CD8-positive, alpha-beta memory T cell (primary cell): Measurements from ENCODE around the gene AGAP1. TPM values are rescaled to one million over a fixed set of nuclear protein-coding genes. Genes with fewer than 3 reads are reported as not detected.
A peak's percentile ranks its signal among the peaks of the same experiment; 100 is the strongest.

Experiments
- CTCF ChIA-PET: fragments of 350-600 bp; sonication (Branson Sonifier 250); formaldehyde crosslinking; loops from one replicate; lab custom pipeline; 2021; ENCODE audit warnings: antibody characterized with exemption; lab: Charles Lee
- POLR2A ChIA-PET: fragments of 350-600 bp; sonication (Branson Sonifier 250); formaldehyde crosslinking; loops from one replicate; lab custom pipeline; 2021; ENCODE audit warnings: antibody characterized with exemption; lab: Charles Lee
- DNase-seq, 5 donors: peaks; one replicate each; pipeline versions ENCODE4 v3.0.0 to v3.0.0-alpha.2; 2020 to 2022; ENCODE audit warnings: mixed read lengths in 1 of 5
- H3K27ac ChIP-seq: one replicate; pipeline ENCODE4 v1.7.0; 2013; ENCODE audit warnings: low read depth, mild to moderate bottlenecking, low read length, moderate library complexity
- H3K27me3 ChIP-seq: 2 replicates; pipeline ENCODE4 v1.7.0; 2013; ENCODE audit warnings: low read length, mild to moderate bottlenecking; ENCODE audit not compliant: insufficient read depth, poor library complexity, severe bottlenecking
- H3K36me3 ChIP-seq: 2 replicates; pipeline ENCODE4 v1.7.0; 2013; ENCODE audit warnings: mild to moderate bottlenecking, low read length, moderate library complexity; ENCODE audit not compliant: insufficient read depth
- H3K4me1 ChIP-seq: 2 replicates; pipeline ENCODE4 v1.7.0; 2013; ENCODE audit warnings: mild to moderate bottlenecking, low read length, moderate library complexity; ENCODE audit not compliant: insufficient read depth
- H3K4me3 ChIP-seq: 2 replicates; pipeline ENCODE4 v1.7.0; 2013; ENCODE audit warnings: mild to moderate bottlenecking, low read length
- H3K9me3 ChIP-seq: 2 replicates; pipeline ENCODE4 v1.7.0; 2013; ENCODE audit warnings: mild to moderate bottlenecking, low read length
- H3K27ac Mint-ChIP-seq, 8 donors: one replicate each; pipeline ENCODE4 v1.8.0; 2020 to 2021; ENCODE audit warnings: mixed read lengths in 8 of 8, mild to moderate bottlenecking in 6 of 8, inconsistent platforms in 3 of 8, moderate library complexity in 3 of 8
- H3K27me3 Mint-ChIP-seq, 2 donors: one replicate each; pipeline ENCODE4 v1.8.0; 2020 to 2021; ENCODE audit warnings: mixed read lengths in 2 of 2, mild to moderate bottlenecking in 1 of 2, moderate library complexity in 1 of 2
- H3K36me3 Mint-ChIP-seq, 3 donors: one replicate each; pipeline ENCODE4 v1.8.0; 2020 to 2021; ENCODE audit warnings: mixed read lengths in 3 of 3, inconsistent platforms in 1 of 3, mild to moderate bottlenecking in 1 of 3
- H3K4me1 Mint-ChIP-seq, 3 donors: one replicate each; pipeline ENCODE4 v1.8.0; 2020 to 2021; ENCODE audit warnings: mixed read lengths in 3 of 3, inconsistent platforms in 1 of 3, mild to moderate bottlenecking in 1 of 3
- H3K4me3 Mint-ChIP-seq, 7 donors: one replicate each; pipeline ENCODE4 v1.8.0; 2020 to 2021; ENCODE audit warnings: mixed read lengths in 7 of 7, mild to moderate bottlenecking in 6 of 7, moderate library complexity in 4 of 7, inconsistent platforms in 2 of 7
- H3K9me3 Mint-ChIP-seq, 5 donors: one replicate each; pipeline ENCODE4 v1.8.0; 2020 to 2022; ENCODE audit warnings: mixed read lengths in 5 of 5, mild to moderate bottlenecking in 3 of 5, moderate library complexity in 2 of 5, inconsistent platforms in 1 of 5
- polyA plus RNA-seq: library from polyadenylated mRNA; unstranded; fragments of 300-500 nt; fragmentation: Illumina TruSeq; gene quantifications from one replicate; pipeline ENCODE4 v1.2.3, GENCODE V29; 2021
- total RNA-seq, 2 experiments: library from RNA; stranded (reverse); gene quantifications; one replicate each; pipeline ENCODE4 v1.2.3, GENCODE V29; 2021

AGAP1 gene
- total and polyA plus RNA-seq, 3 experiments from 2014 or later: 1.2 to 3.3 (median 2.7) TPM

DNA sequence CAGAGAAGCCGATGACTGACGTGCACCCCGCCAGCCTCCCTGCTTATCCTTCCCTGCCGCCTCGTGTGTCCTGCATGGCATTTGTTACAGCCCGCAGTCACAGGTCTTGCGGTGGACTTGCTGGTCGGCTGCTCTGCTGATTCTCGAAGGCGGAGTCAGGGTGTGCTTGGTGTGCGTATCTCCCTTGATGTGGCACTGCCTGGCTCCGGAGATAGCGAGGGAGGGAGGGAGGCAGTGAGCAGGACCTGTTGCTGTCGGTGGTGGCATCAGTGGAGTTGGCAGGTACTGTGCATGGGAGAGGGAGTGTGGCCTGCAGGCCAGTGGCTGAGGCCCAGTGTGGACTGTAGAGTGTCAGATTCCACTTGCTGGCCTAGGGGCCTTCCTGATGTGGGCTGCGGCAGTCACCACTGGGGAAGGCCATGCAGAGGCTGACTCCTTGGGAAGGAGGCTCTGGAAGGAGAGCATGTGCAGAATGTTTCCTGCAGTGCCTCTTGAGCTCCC, 198.9 kb downstream of the AGAP1 start:
- no peaks in the 10 kb centered on the region for H3K9me3 ChIP-seq
- H3K27ac Mint-ChIP-seq: peak overlapping the region in 1 of 8 donors; percentile 54
- H3K4me3 Mint-ChIP-seq: no peak overlapping the region
- H3K27ac ChIP-seq: no peak overlapping the region
- H3K36me3 Mint-ChIP-seq: peaks cover 0 to 1% (median 0%) of the 10 kb centered on the region in 3 donors
- CTCF ChIA-PET: no interaction called here
- H3K27me3 Mint-ChIP-seq: peaks cover 1 to 9% of the 10 kb centered on the region in 2 donors
- H3K9me3 Mint-ChIP-seq: no peaks in the 10 kb centered on the region
- POLR2A ChIA-PET: no interaction called here
- no peaks in the 10 kb centered on the region for H3K4me1 ChIP-seq
- H3K36me3 ChIP-seq: no peaks in the 10 kb centered on the region
- no peak for DNase-seq
- H3K4me3 ChIP-seq: no peak overlapping the region
- H3K4me1 Mint-ChIP-seq: peaks cover 0 to 11% (median 7%) of the 10 kb centered on the region in 3 donors
- H3K27me3 ChIP-seq: no peaks in the 10 kb centered on the region

DNA sequence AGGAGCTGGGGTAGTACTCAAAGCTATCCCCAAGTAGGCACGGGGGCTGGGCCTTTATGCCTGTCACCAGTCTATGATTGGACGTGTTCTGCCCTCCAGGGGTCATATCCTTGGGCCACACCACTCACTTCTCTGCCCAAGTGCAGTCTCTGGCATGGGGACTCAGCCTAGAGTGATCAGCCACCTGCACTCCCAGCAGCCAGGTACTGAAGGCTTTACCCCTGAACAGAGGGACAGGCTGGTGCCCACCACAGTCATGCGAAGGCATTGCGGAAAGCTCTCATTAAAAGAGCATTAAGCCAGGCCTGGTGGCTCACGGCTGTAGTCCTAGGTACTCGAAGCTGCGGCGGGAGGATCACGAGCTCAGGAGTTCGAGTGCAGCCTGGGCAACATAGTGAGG, 199.4 kb downstream of the AGAP1 start:
- H3K4me3 Mint-ChIP-seq: no peak overlapping the region
- no peaks in the 10 kb centered on the region for H3K27me3 ChIP-seq
- POLR2A ChIA-PET: no interaction called here

DNA sequence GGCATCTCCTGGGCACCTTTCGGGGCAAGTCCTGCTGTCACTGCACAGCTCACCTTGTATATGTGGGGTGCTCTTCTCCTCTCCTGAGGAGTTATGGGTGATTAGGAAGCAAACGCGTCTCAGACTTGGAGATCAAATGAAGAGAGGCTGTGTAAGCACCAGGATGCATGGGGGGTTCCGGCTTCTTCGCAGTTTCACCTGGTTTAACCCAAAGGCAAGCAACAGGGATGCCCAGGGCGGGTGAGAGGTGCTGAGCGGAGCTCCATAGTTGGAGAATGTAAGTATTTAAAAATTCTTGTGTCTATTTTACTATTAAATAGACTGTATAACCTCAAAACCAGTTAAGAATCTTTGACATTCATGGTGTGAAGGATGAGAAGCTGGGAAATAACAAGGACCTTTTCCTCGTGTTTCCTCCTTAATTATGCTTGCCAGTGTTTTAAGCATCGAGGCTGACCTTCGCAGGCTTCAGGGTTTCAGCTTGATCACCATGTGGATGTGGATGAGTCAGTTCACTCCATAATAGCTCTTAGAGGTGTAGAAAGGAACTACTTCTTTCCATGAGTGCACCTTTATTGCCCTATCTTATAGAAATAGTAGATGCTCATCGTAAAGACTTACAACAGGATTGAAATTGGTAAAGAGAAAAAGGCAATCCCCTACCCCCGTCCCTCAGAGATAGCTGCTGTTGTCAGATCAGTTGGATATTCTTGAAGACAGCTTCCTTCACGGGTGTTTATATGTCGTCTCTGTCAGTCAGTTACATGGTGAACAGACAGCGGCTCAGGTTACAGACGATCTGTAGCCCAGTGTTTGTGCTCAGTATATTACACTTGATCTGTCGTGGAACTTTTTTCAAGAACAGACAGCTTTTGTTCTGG, 201.1 kb downstream of the AGAP1 start:
- peaks cover under 1 to 3% of the 10 kb centered on the region in 2 donors for H3K27me3 Mint-ChIP-seq
- Histone ChIP-seq H3K4me3 (no peak overlapping the region), H3K9me3 (no peaks in the 10 kb centered on the region), H3K27me3 (no peaks in the 10 kb centered on the region), H3K4me1 (no peaks in the 10 kb centered on the region), H3K36me3 (no peaks in the 10 kb centered on the region), H3K27ac (no peak overlapping the region)
- POLR2A ChIA-PET: no interaction called here
- no peak overlapping the region for H3K27ac Mint-ChIP-seq
- H3K9me3 Mint-ChIP-seq: no peaks in the 10 kb centered on the region
- no peak for DNase-seq
- no peaks in the 10 kb centered on the region for H3K36me3 Mint-ChIP-seq
- peaks cover 0 to 13% (median 9%) of the 10 kb centered on the region in 3 donors for H3K4me1 Mint-ChIP-seq
- no peak overlapping the region for H3K4me3 Mint-ChIP-seq
- CTCF ChIA-PET: no interaction called here

More for the DNA sequence above, 199.4 kb downstream of the AGAP1 start:
- Mint-ChIP-seq H3K4me1 (peaks cover 0 to 8% (median 7%) of the 10 kb centered on the region in 3 donors), H3K36me3 (no peaks in the 10 kb centered on the region), H3K27me3 (peaks cover 1 to 6% of the 10 kb centered on the region in 2 donors), H3K9me3 (no peaks in the 10 kb centered on the region), H3K27ac (no peak overlapping the region)
- no peaks in the 10 kb centered on the region for H3K9me3 ChIP-seq
- no peaks in the 10 kb centered on the region for H3K36me3 ChIP-seq
- DNase-seq: no peak
- CTCF ChIA-PET: no interaction called here
- no peaks in the 10 kb centered on the region for H3K4me1 ChIP-seq
- H3K27ac ChIP-seq: no peak overlapping the region
- H3K4me3 ChIP-seq: no peak overlapping the region

DNA sequence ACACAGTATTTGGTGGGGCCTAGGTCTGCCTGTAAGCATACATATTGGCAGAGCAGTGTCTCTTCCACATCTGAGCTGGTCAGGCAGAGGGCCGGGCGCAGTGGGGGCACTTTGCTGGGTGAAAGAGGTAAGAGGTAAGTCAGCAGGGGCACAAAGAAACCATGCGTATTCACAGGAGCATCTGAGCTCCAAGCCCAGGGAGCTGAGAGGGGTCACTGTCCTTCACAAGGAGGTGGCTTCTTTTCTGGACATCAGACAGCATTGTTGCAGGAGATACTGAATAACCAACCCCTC, 201.7 kb downstream of the AGAP1 start:
- no peak overlapping the region for H3K4me3 Mint-ChIP-seq
- H3K27ac Mint-ChIP-seq: peak overlapping the region in 1 of 8 donors; percentile 36
- H3K4me1 ChIP-seq: no peaks in the 10 kb centered on the region
- H3K36me3 ChIP-seq: no peaks in the 10 kb centered on the region
- no peak for DNase-seq
- no peak overlapping the region for H3K27ac ChIP-seq
- no peaks in the 10 kb centered on the region for H3K9me3 ChIP-seq
- ChIA-PET CTCF (no interaction called here), POLR2A (no interaction called here)
- no peaks in the 10 kb centered on the region for H3K36me3 Mint-ChIP-seq
- no peaks in the 10 kb centered on the region for H3K27me3 ChIP-seq
- no peaks in the 10 kb centered on the region for H3K9me3 Mint-ChIP-seq
- H3K4me3 ChIP-seq: no peak overlapping the region
- peaks cover 0 to 13% (median 9%) of the 10 kb centered on the region in 3 donors for H3K4me1 Mint-ChIP-seq
- peaks cover 0 to 3% of the 10 kb centered on the region in 2 donors for H3K27me3 Mint-ChIP-seq

DNA sequence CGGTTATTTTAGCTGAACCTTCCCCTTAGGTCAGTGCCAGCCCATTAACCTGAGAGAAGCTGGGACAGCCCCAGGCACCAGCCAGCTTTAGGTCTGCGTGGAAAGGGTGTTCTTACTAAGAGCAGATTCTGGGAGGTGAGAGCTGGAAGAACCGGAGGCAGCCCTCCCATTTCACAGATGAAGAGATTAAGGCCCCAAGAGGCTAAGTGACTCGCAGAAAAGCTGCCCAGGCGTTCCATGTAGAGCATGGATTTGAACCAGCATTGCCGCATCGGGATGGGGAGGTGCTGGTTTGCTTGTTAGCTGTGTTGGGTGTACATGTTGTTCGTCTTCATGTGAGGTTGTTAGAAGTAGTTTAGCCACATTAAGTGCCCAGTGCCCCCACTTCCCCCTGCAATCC, 203.2 kb downstream of the AGAP1 start:
- CTCF ChIA-PET: no interaction called here
- Mint-ChIP-seq H3K4me3 (no peak overlapping the region), H3K4me1 (peaks cover 0 to 13% (median 10%) of the 10 kb centered on the region in 3 donors)

DNA sequence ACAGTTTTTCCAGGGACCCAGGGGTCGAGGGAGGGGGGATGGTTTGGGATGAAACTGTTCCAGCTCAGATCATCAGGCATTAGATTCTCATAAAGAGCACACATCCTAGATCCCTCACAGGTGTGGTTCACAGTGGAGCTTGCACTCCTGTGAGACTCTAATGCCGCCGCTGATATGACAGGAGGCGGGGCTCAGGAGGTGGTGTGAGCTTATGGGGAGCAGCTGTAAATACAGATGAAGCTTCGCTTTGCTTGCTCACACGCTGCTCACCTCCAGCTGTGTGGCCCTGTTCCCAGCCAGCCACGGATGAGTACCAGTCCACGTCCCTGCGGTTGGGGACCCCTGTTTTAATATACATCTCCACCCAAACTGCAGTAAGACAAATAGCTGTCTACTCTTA, 204.2 kb downstream of the AGAP1 start:
- Mint-ChIP-seq H3K4me1 (peaks cover 0 to 16% (median 11%) of the 10 kb centered on the region in 3 donors), H3K36me3 (no peaks in the 10 kb centered on the region), H3K27me3 (peaks cover 0 to 2% of the 10 kb centered on the region in 2 donors), H3K9me3 (no peaks in the 10 kb centered on the region), H3K4me3 (no peak overlapping the region), H3K27ac (peak overlapping the region in 1 of 8 donors; percentile 2)
- no peak overlapping the region for H3K27ac ChIP-seq
- DNase-seq: no peak
- no peaks in the 10 kb centered on the region for H3K36me3 ChIP-seq
- H3K9me3 ChIP-seq: no peaks in the 10 kb centered on the region
- ChIA-PET POLR2A (no interaction called here), CTCF (no interaction called here)
- no peaks in the 10 kb centered on the region for H3K4me1 ChIP-seq
- H3K4me3 ChIP-seq: no peak overlapping the region
- H3K27me3 ChIP-seq: no peaks in the 10 kb centered on the region

More for the DNA sequence above, 203.2 kb downstream of the AGAP1 start:
- Histone ChIP-seq H3K4me3 (no peak overlapping the region), H3K4me1 (no peaks in the 10 kb centered on the region), H3K36me3 (no peaks in the 10 kb centered on the region), H3K9me3 (no peaks in the 10 kb centered on the region), H3K27me3 (no peaks in the 10 kb centered on the region), H3K27ac (no peak overlapping the region)
- H3K27me3 Mint-ChIP-seq: peaks cover 0 to 3% of the 10 kb centered on the region in 2 donors
- H3K27ac Mint-ChIP-seq: no peak overlapping the region
- POLR2A ChIA-PET: no interaction called here
- no peaks in the 10 kb centered on the region for H3K36me3 Mint-ChIP-seq
- no peak for DNase-seq
- H3K9me3 Mint-ChIP-seq: no peaks in the 10 kb centered on the region

DNA sequence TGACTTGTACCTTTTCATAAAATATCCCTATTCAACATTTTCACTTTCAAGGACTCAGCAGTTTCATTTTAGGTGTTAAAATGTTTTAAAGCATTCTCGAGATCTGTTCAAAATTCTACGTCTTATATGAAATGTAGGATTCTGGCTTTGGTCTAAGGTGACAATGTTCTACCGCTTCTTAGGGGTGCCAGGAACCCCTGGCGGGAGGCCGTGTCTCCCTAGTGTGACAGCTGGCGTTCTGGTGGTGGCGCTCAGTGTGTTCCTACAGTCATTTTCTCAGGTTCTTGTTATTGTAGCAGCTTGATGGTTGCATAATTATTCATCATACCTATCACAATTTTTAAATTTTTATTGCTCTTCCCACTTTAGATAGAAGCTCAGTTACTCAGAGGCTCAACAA, 204.6 kb downstream of the AGAP1 start:
- no peaks in the 10 kb centered on the region for H3K36me3 ChIP-seq
- CTCF ChIA-PET: no interaction called here
- H3K27ac Mint-ChIP-seq: peak overlapping the region in 1 of 8 donors; percentile 23
- no peaks in the 10 kb centered on the region for H3K9me3 ChIP-seq
- no peaks in the 10 kb centered on the region for H3K27me3 ChIP-seq
- POLR2A ChIA-PET: no interaction called here
- H3K4me1 Mint-ChIP-seq: peaks cover 0 to 16% (median 11%) of the 10 kb centered on the region in 3 donors
- H3K27me3 Mint-ChIP-seq: peaks cover 0 to 2% of the 10 kb centered on the region in 2 donors
- DNase-seq: no peak
- H3K4me1 ChIP-seq: no peaks in the 10 kb centered on the region
- H3K27ac ChIP-seq: no peak overlapping the region
- H3K36me3 Mint-ChIP-seq: no peaks in the 10 kb centered on the region
- no peaks in the 10 kb centered on the region for H3K9me3 Mint-ChIP-seq
- H3K4me3 ChIP-seq: no peak overlapping the region
- no peak overlapping the region for H3K4me3 Mint-ChIP-seq

DNA sequence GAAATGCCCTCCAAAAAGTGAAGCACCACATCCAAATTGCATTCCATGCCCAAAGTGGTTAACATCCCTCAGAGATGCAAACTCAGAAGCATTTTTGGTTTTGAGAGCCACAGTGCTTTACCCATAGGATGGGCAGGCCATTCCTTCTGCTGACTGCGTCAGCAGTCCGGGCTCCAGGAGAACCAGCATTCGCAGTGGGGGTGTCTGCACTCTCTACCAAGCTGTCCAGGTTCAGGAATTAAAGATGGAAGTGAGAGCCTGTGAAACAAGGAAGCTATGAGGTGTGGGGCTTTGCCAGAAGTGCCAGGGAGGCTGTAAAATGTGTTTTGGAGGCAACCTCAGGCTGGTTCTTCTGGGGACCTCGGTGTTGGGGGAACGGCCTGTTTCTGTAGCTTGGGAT, 205.7 kb downstream of the AGAP1 start:
- Mint-ChIP-seq H3K27me3 (peaks cover 0 to 2% of the 10 kb centered on the region in 2 donors), H3K4me1 (peaks cover 0 to 16% (median 11%) of the 10 kb centered on the region in 3 donors), H3K27ac (no peak overlapping the region), H3K36me3 (no peaks in the 10 kb centered on the region), H3K4me3 (no peak overlapping the region), H3K9me3 (no peaks in the 10 kb centered on the region)
- H3K36me3 ChIP-seq: no peaks in the 10 kb centered on the region
- no peaks in the 10 kb centered on the region for H3K9me3 ChIP-seq
- ChIA-PET POLR2A (no interaction called here), CTCF (no interaction called here)
- H3K4me3 ChIP-seq: no peak overlapping the region
- H3K27ac ChIP-seq: no peak overlapping the region
- no peaks in the 10 kb centered on the region for H3K4me1 ChIP-seq
- H3K27me3 ChIP-seq: no peaks in the 10 kb centered on the region
- no peak for DNase-seq
